Stimulated activated CD4-positive, alpha-beta T cell treated with anti-CD3 and anti-CD28 coated beads, Interleukin-4, amount 100 ng/mL, for 1 hour (primary cell): ENCODE data around the gene FXYD5.
A peak's percentile ranks its signal among the peaks of the same experiment; 100 is the strongest.

Experiments
- DNase-seq: peaks from one replicate; pipeline ENCODE4 v3.0.0-alpha.2; 2020

FXYD5 gene

GRCh38 chr19:35154525-35155406 is at the start of gene FXYD5:
TSS of gene FXYD5 (plus strand) at chr19:35154735. CDS start at chr19:35155551, 816 bp downstream.
- peak; percentile 82 for DNase-seq

- no peak for DNase-seq
Measured at GRCh38 chr19:35105047-35105410, 49.5 kb upstream of the FXYD5 start.

- DNase-seq: no peak
Measured at GRCh38 chr19:35105411-35106290, 48.9 kb upstream of the FXYD5 start.

DNA sequence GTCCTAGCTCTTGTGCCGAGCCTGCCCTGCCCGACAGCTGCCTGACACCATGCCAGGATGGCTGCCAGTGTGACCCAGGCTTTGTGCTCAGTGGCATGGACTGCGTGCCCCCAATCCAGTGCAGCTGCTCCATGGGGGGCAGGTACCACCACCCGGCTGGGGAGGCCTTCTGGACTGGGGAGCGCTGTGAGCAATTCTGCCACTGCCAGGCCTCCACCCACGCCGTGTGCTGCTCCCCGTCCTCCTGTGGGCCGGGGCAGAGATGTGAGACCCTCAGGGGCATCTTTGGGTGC is 48.3 kb upstream of the FXYD5 start:
- no peak for DNase-seq

DNA sequence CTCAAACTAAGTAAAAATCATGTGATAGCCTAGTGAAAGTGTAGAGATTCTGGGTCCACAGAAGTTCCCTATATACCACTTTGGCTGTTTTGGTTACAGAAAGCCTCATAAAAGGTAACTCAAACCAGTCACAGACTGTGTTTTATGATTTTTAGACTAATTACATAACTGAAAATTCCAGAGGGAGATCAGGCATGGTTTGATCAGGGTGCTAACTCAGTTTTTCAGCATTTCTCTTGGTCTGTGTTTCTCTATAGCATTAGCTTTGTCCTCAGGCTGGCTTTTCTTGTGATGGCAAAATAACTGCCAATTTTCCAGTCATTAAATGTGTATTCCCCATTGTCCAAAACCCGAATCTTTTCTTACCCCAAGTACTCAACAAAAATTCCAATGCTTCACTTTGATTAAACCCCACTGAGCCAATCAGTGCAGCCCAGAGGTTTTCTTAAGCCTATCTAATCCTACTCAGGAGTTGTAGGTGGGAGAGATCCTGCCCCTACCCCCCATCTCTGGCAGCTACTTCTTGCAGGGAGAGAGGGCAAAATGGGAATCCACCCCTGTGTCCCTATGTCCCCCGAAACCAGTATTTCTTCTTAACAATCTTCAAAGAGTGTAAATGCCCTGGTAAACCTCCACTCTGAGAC is 47.5 kb upstream of the FXYD5 start:
- DNase-seq: no peak

GRCh38 chr19:35107545-35107944 is 47.0 kb upstream of the FXYD5 start:
- no peak for DNase-seq

DNA sequence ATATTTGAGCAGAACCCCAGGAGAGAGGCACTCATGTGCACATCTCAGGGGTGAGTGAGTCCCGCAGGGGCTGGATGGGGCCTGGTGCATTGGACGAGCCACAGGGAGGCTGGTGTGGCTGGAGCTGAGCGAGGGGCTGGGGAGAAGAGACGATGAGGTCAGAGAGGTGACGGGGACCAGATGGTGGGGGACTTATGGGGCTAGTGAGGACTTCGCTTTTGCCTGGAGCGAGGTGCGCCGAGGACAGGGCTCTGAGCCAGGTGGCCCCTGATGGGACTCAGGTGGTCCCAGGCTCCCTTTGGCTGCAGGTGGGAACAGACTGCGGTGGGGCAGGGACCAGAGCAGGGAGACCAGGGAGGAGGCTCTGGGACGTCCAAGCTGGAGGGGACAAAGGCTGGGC is 45.8 kb upstream of the FXYD5 start:
- DNase-seq: no peak

- DNase-seq: no peak
Measured at GRCh38 chr19:35109395-35110112, 45.0 kb upstream of the FXYD5 start.

GRCh38 chr19:35110974-35111373 is 43.6 kb upstream of the FXYD5 start:
- DNase-seq: no peak

DNA sequence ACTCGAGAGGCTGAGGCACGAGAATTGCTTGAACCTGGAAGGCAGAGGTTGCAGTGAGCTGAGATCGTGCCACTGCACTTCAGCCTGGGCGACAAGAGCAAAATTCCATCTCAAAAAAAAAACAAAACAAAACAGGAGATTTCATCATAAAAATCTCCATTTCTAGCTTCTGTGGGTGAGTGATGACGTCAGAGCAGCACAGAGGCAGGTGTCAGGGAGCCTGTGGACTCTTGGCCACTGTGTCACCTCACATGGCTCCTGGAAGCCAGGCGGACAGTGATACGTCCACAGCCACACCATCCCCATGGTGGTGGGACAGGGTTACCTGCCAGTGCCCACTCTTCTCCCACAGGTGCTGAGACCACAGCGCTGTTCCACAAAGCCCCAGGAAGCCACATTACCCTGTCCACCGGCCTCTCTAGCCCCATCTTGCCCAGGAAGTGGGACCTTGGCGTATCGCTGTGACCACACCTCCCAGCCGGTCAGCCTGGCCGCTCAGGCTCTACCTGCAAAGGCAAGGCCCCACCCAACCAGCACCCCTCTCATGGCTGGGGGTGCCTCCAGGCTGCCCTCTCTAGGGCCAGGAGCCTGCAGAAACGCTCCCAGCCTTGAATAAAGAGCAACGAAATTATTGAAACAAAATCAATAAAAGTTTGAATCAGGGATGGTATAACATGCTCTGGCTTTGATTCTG is 41.4 kb upstream of the FXYD5 start:
- DNase-seq: no peak

DNA sequence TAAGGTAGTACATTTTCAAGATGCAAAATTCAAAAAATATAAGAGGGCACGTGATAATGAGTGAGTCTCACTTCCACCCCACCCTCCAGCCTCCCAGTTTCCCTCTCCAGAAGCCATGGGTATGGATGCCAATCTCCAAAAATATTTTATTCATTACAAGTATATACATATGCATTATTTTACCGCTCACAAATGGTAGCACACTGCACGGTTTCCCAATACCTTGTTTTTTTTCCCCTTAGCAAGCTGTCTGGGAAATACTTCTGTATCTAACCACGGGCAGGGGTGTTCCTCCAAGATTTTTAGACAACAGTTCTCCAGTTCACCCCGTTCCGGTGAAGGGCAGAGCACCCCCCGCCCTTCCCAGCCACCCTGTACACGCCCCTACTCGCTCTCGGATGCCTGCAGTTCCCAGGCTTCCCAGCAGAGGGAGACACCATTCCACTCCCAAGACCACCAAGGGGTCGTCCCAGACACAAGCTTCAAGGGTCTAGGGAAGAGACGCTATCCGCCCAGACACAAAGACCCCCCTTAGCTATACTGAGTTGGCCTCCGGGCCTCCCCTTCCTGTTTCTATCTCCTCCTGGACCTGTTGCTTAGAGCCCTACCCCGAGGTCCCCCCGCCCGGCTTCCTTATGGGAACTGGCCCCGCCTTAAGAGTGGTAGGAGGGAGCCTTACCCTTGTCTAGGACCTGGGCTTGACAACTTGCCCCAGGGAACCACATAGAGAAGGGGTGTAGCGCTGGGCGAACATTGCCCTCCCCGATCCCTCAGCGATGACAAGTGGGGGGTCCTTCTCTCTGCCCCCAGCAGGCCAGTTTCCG is 40.0 kb upstream of the FXYD5 start:
- DNase-seq: peak; percentile 71

GRCh38 chr19:35115177-35115951 is 39.2 kb upstream of the FXYD5 start, which contains the start of gene FXYD3:
TSS of gene FXYD3 (plus strand) at chr19:35115823. CDS start at chr19:35119377, 3,554 bp downstream.
- no peak for DNase-seq

DNA sequence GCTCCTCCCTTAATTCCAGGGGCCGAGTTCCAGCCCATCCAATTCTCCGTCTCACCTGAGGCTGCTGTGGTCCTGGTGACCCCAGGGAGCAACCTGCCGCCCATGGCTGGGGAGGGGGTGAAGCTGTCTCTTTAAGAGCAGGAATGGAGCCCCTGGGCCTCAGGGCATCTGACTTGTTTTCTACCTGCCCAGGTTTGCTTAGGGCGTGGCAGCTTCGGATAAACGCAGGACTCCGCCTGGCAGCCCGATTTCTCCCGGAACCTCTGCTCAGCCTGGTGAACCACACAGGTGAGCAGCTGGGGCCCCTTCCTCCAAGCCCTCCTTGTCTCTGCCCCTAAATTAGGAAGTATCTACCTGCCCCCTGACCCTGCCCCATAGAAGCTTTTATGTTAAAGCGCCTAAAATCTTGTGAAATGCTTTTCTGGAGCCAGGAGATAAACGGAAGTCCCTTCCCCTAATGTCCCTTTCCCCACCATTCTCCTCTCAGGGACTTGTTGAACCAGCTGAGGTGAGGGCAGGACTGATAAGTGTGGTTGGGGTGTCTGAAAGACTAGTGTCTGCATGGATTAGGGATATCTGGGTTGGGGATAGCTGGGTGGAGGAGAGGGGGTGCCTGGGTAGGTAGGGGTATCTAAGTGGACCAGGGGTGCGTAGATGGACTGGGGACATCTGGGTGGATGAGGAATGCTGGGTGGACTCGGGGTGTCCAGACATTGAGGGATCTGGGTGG is 38.3 kb upstream of the FXYD5 start:
- no peak for DNase-seq

DNA sequence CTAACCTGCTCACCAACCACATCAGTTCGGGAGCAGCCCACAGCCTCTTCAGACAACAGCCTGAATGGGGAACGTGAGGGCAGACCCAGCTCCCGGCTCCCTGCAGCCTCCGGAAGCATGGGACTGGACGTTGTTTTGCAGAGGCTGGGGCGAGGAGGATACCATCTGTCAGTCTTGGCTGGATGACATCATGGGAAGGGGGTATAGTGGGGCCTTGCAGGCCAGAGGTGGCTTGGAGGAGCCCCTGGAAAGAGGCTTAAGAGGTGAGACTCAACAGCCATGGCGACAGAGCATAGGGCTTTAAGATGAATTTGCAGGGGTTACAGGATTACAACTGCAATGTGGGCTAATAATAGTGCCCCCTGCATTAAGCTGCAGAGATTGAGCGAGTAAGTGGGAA is 37.4 kb upstream of the FXYD5 start:
- no peak for DNase-seq

GRCh38 chr19:35117799-35118198 is 36.7 kb upstream of the FXYD5 start:
- no peak for DNase-seq

DNA sequence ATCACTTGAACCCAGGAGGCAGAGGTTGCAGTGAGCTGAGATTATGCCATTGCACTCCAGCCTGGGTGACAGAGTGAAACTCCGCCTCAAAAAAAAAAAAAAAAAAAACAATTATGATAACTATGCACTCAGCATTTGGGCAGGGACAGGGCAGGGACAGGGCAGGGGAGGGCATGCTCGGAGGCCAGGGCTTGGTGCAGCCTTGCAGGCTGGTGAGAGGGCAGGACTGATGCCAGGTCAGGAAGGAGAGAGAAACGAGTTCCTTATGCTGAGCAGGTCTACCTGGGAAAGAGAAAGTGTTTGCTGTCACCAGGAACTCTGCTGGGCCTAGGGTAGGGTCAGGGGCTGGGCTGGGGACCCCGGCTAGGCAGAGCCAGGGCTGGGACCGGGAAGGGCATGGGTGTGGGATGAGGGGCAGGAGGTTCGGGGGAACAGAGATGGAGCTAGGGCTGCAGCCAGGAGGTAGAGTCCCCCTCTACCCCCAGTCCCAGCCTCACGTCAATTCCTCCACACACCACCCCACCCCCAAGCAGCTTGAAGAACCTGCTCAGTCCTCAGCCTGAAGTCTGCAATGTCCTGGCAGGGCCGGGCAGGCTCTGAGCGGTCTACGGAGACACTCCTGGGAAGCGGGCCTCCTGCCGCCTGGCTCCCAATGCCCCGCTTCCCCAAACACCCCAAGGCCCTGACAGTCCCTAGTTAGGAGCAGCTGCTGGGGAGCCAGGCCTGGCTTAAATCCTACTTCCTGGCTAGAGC is 36.1 kb upstream of the FXYD5 start:
- DNase-seq: no peak

DNA sequence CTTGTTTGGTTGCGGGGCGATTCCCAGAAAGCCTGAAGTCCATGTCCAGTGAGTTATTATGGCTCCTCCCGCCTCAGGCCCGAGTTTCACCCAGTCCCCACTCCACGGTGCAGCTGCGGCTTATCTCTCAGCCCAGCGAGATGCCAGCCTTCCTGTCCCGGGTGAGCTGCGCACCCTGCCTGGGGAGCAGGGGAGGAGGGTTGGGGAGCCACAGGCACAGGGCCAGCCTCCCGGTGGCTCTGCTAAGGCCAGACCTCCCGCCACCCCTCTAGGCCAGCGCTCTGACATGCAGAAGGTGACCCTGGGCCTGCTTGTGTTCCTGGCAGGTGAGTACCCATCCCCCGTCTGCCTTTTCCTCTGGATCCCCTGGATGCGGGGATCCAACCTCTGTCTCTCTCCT is 35.4 kb upstream of the FXYD5 start:
- DNase-seq: no peak

DNA sequence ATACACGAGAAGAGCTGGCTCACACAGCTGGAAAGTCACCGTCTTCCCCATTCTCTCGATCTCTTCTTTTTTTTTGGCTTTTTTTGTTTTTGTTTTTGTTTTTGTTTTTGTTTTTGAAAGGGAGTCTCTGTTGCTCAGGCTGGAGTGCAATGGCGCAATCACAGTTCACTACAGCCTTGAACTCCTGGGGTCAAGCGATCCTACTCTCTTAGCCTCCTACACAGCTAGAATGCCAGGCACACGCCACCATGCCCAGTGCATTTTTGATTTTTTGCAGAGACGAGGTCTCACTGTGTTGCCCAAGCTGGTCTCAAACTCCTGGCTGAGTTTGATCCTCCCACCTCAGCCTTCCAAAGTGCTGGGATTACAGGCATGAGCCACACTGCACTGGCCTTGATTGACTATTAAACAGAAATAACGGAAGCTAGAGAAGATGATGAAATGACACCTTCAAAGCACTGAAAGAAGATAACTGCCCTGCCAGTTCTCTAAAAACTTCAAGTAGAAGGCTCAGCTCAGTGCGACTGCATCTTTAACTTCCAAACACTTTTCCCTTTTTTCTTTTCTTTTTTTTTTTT is 34.9 kb upstream of the FXYD5 start:
- no peak for DNase-seq

DNA sequence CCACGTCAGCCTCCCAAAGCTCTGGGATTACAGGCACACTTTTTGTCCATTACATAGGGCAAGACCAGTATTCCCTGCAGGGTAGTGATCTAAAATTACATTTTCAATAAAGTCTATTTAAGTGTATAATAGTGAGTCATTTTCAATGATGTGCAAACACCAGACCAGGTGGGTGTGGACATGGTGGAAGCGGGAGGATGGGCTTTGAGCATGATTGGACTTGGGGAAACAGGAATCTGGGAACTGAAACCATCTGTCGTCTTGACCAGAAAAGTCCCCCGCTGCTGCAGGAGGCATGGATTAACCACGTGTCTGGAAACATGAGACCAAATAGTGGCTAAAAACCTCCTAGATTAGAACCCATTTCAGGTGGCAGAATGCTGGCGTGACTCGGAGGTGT is 34.0 kb upstream of the FXYD5 start:
- DNase-seq: no peak
